GM15510 (cell line): ENCODE results near the gene FTO.

Source experiments
- POLR2A ChIP-seq: IDR thresholded peaks from 3 replicates; pipeline ENCODE4 v1.6.1; 2011; ENCODE audit warnings: borderline replicate concordance; ENCODE audit not compliant: insufficient read length; ENCODE audit errors: extremely low read depth

Gene FTO

GRCh38 chr16:53782148-53782547 is 78.2 kb downstream of the FTO start:
- no peak for TF ChIP-seq POLR2A

DNA sequence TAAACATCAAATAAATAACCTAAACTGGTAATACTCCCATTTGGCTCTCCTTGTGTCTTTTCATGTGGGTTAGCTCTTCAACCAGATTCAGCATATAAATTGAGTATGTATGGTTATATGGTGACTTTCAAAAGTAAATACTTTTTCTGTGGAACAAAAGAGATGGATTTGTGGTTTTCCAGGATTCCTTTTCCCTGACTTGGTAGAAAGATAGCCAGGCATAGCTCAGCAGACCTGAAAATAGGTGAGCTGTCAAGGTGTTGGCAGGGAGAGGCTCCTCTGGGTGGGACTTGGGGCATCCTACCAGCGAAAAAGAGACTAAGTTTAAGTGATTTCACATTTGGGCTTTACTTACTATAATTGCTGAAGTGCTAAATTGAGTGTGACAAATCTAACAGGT is 80.3 kb downstream of the FTO start:
- TF ChIP-seq POLR2A, result no peak

DNA sequence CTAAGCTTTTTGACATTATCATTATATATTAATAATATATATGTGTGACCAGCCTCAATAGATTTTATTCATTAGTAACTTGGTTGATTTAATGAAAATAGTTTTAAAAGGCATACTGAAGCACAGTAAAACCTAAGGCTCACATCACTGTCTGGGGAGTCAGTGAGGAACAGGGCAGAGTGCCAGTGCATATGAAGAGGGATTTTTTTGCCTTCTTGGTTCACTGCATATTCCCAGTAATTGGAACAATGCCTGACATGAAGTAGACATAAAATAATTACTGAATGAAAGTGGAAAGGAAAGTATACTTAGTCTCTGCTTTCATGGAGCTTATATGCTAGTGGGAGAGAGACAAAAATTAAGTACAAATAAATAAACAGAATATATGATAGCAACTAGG is 81.1 kb downstream of the FTO start:
- TF ChIP-seq POLR2A, result no peak

DNA sequence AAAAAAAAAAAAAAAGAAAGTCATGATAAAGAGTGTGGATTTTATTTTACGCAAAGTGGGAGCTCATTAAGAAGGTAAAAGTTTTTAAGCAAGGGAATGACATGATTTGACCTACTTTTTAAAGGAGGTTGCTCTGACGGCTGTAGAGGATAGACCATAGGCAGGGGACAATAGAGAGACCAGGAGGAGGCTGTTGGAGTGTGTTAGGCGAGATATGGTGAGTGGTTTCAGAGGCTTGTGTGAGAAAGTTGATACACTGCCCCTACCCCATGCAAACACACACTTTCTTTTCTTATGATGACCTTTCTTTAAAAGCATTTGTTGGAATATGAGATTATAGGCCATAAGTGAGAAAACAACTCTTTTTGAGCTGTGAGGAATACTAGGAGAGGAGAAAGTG is 82.0 kb downstream of the FTO start:
- no peak for TF ChIP-seq POLR2A

- no peak for TF ChIP-seq POLR2A
These were observed 83.5 kb downstream of the FTO start for GRCh38 chr16:53787423-53787822.

DNA sequence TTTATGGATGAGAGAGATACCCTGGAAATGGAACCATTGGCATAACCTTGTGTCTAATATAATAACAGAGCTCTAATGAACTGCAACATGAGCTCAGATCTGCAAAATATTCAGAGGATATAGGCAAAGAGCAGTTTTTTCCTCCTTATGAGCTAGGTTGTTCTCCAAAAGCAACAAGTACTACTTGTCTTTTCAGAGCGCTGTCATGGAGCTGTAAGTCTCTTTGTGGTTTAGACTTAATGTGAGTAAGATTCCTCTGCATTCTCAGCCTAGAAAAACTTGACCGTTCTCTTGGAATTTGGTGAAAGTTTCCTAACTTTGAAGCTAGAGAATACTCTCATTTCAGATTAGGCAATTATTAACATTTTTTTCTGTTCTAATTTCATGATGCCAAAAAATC is 85.2 kb downstream of the FTO start:
- TF ChIP-seq POLR2A, result no peak

DNA sequence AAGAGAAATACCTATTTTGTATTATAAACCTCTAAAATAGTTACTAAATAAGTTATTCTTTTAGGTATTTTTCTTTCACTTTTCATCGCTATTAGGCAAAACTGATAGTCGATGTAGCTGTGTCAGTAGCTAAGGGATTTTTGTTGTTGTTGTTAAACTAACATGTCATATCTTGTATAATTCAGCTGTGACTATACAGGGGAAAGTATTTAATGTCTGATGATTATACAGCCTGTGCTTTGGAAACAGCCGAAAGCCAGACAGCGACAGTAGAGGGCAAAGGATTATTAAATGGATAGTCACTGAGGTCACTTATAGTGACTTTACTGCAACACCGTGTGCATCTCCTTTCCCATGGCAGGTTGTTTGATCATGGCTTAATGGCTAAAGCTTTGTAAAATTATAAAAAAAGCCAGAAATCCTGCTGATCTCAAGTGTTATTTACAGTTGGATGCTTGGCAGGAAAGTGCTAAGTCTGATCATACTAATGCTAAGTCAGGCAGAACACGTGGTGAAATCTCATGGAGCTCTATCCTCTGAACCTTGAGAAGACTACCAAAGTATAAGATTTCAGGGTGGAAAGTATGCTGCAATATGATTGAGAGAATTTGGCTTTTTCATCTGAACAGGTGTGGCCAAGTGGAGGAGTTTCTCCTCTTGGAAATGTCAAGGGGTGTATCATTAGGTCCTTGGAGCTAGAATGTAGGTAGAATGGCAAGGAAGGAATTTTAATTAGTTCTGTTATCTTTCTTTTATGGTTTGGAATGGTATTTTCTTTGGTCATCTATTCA is 88.4 kb downstream of the FTO start:
- TF ChIP-seq POLR2A, result no peak

- no peak for TF ChIP-seq POLR2A
These were observed 99.5 kb downstream of the FTO start for GRCh38 chr16:53803451-53803850.

- no peak for TF ChIP-seq POLR2A
These were observed 100.0 kb downstream of the FTO start for GRCh38 chr16:53803998-53804397.

GRCh38 chr16:53804467-53804866 is 100.5 kb downstream of the FTO start:
- no peak for TF ChIP-seq POLR2A

GRCh38 chr16:53805113-53805512 is 101.2 kb downstream of the FTO start:
- no peak for TF ChIP-seq POLR2A

- TF ChIP-seq POLR2A, result no peak
These were observed 101.8 kb downstream of the FTO start for GRCh38 chr16:53805752-53806151.

DNA sequence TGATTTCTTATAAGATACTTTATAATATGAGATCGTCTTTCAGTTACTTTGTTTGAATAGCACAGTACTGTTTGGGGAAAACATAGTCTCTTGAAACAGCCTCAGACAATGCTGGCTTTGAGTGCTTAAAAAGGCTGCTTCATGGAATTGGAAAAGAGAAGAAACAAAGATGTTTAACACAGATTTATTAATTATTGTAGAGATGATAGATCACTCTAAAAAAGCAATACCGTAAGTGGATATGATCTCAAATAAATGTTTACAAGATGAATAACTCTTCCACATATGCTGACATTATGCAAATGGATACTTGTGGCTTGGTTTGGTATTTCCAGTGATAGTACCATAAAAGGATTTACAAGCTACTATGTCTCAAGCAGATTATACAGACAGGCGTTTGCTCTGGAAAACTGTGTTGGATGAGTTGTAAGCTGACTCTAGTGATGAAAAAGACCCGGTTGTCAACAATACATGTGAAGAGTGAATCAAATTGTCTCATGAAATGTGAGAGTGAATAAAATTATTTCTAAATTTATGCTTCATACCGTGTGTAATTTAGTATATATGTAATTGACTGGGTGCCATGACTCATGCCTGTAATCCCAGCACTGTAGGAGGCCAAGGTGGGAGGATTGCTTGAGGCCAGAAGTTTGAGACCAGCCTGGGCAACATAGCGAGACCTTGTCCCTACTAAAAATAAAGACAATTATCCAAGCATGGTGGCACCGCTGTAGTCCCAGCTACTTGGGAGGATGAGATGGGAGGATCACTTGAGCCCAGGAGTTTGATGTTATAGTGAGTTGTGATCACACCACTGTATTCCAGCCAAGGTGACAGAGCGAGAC is 105.4 kb downstream of the FTO start:
- no peak for TF ChIP-seq POLR2A

DNA sequence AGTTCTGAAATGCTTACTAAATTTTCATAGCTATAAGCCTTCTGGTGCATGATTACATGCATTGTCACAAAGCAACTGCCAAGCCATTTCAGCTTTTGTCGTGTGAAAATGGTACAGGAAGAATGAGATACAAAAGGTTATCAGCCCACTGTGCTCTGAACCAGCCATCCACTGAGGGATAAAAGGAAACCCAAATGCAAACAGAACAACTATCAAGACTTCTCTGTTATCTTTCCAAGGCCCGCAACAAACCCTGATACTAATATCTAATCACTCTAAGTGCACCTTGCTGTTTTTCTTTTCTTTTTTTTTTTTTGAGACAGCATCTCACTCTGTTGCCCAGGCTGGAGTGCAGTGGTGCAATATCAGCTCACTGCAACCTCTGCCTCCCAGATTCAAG is 109.0 kb downstream of the FTO start:
- TF ChIP-seq POLR2A, result no peak

GRCh38 chr16:53814801-53815200 is 110.8 kb downstream of the FTO start:
- TF ChIP-seq POLR2A, result no peak
